HEK293 (cell line): ENCODE measurements around the gene KCNT1.

Experiments
- BCL11A ChIP-seq: fragments of 450-650 bp; formaldehyde crosslinking; IDR thresholded peaks from 2 replicates; pipeline ENCODE4 v1.5.1; 2016; ENCODE audit warnings: low read depth, missing biosample characterization, missing genetic modification characterization
- GLIS1 ChIP-seq: fragments of 450-650 bp; formaldehyde crosslinking; IDR thresholded peaks from 2 replicates; pipeline ENCODE4 v1.5.1; 2016; ENCODE audit warnings: missing biosample characterization, missing genetic modification characterization
- IKZF3 ChIP-seq: fragments of 450-650 bp; IDR thresholded peaks from 2 replicates; pipeline ENCODE4 v1.5.0; 2018; ENCODE audit warnings: missing biosample characterization, mild to moderate bottlenecking, missing genetic modification characterization, moderate library complexity
- ZBTB1 ChIP-seq: fragments of 450-650 bp; formaldehyde crosslinking; IDR thresholded peaks from 2 replicates; pipeline ENCODE4 v1.5.1; 2016; ENCODE audit warnings: missing biosample characterization, missing genetic modification characterization
- ZBTB17 ChIP-seq: fragments of 450-650 bp; formaldehyde crosslinking; IDR thresholded peaks from 2 replicates; pipeline ENCODE4 v1.5.1; 2016; ENCODE audit warnings: missing biosample characterization, missing genetic modification characterization
- ZNF155 ChIP-seq: fragments of 450-650 bp; formaldehyde crosslinking; IDR thresholded peaks from 2 replicates; pipeline ENCODE4 v1.5.1; 2016; ENCODE audit warnings: missing biosample characterization, missing genetic modification characterization
- ZNF184 ChIP-seq: fragments of 450-650 bp; IDR thresholded peaks from 2 replicates; pipeline ENCODE4 v1.5.1; 2018; ENCODE audit warnings: missing biosample characterization, mild to moderate bottlenecking, missing genetic modification characterization
- ZNF19 ChIP-seq: fragments of 450-650 bp; formaldehyde crosslinking; IDR thresholded peaks from 2 replicates; pipeline ENCODE4; 2016; ENCODE audit warnings: missing biosample characterization, missing genetic modification characterization, low read depth
- ZNF274 ChIP-seq, 2 experiments: fragments of 200-500 bp in 1 of 2; fragments of 450-650 bp in 1 of 2; sonication (Bioruptor generic) in 1 of 2; formaldehyde crosslinking in 1 of 2; IDR thresholded peaks; 2 replicates each; pipeline versions ENCODE4 v1.5.1 to v1.6.1; 2014 to 2016; ENCODE audit warnings: borderline replicate concordance in 1 of 2, inconsistent platforms in 1 of 2, low read length in 1 of 2, missing biosample characterization in 1 of 2, missing genetic modification characterization in 1 of 2
- ZNF549 ChIP-seq: fragments of 450-650 bp; IDR thresholded peaks from 2 replicates; pipeline ENCODE4 v1.5.1; 2018; ENCODE audit warnings: missing biosample characterization, missing genetic modification characterization, mild to moderate bottlenecking, inconsistent platforms, moderate library complexity
- ZNF670 ChIP-seq: fragments of 450-650 bp; formaldehyde crosslinking; IDR thresholded peaks from 2 replicates; pipeline ENCODE4 v1.5.1; 2016; ENCODE audit warnings: missing biosample characterization, missing genetic modification characterization, low read depth
- TF ChIP-seq, protein P1 (sequence below): sonication (generic); formaldehyde crosslinking; IDR thresholded peaks from 2 replicates; pipeline ENCODE4 v1.8.1; 2022; ENCODE audit warnings: mild to moderate bottlenecking, moderate library complexity, missing genetic modification reagents
- TF ChIP-seq, protein P2 (sequence below): fragments of 450-650 bp; formaldehyde crosslinking; IDR thresholded peaks from 2 replicates; pipeline ENCODE4 v1.5.1; 2016; ENCODE audit warnings: missing biosample characterization, missing genetic modification characterization
- TF ChIP-seq, protein P3 (sequence below): fragments of 450-650 bp; formaldehyde crosslinking; IDR thresholded peaks from 2 replicates; pipeline ENCODE4 v1.5.1; 2016; ENCODE audit warnings: missing biosample characterization, missing genetic modification characterization

DNA sequence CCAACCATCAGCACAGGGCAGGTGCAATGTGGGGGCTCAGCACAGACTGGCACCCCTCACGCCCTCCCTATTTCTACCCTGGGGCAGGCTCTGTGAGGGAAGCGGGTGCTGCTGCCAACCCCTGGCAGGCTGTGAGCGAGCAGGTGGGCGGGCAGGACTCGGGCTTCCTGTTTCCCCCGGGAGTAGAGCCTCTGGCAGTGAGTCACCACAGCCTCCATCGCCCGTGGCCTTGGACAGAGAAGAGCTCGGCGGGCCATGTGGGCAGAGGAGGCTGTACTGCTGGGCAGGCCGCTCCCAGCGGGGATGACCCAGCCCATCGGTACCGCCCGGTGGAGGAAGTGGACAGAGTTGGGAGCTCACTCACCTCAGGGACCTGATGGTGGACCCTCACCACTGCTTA lies 16.6 kb downstream of the KCNT1 start:
- TF ChIP-seq, protein P1, sequence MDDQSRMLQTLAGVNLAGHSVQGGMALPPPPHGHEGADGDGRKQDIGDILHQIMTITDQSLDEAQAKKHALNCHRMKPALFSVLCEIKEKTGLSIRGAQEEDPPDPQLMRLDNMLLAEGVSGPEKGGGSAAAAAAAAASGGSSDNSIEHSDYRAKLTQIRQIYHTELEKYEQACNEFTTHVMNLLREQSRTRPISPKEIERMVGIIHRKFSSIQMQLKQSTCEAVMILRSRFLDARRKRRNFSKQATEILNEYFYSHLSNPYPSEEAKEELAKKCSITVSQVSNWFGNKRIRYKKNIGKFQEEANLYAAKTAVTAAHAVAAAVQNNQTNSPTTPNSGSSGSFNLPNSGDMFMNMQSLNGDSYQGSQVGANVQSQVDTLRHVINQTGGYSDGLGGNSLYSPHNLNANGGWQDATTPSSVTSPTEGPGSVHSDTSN (CRISPR knock-in tag): no peak
- TF ChIP-seq ZBTB1 (no peak), ZBTB17 (no peak), ZNF184 (tag by site-specific recombination) (no peak), GLIS1 (tag by site-specific recombination) (no peak), ZNF155 (tag by site-specific recombination) (no peak), ZNF274 (IDR thresholded peaks at IDR 0.05; ENCODE audit: low read length) (no peak), ZNF274 (tag by site-specific recombination; IDR thresholded peaks at IDR 0.05; ENCODE audit: borderline replicate concordance) (no peak), ZNF670 (tag by site-specific recombination) (no peak), BCL11A (tag by site-specific recombination) (no peak), ZNF19 (tag by site-specific recombination) (no peak), ZNF549 (tag by site-specific recombination) (no peak), IKZF3 (tag by site-specific recombination) (no peak)
- TF ChIP-seq, protein P2, sequence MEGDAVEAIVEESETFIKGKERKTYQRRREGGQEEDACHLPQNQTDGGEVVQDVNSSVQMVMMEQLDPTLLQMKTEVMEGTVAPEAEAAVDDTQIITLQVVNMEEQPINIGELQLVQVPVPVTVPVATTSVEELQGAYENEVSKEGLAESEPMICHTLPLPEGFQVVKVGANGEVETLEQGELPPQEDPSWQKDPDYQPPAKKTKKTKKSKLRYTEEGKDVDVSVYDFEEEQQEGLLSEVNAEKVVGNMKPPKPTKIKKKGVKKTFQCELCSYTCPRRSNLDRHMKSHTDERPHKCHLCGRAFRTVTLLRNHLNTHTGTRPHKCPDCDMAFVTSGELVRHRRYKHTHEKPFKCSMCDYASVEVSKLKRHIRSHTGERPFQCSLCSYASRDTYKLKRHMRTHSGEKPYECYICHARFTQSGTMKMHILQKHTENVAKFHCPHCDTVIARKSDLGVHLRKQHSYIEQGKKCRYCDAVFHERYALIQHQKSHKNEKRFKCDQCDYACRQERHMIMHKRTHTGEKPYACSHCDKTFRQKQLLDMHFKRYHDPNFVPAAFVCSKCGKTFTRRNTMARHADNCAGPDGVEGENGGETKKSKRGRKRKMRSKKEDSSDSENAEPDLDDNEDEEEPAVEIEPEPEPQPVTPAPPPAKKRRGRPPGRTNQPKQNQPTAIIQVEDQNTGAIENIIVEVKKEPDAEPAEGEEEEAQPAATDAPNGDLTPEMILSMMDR (tag by site-specific recombination): no peak
- TF ChIP-seq, protein P3, sequence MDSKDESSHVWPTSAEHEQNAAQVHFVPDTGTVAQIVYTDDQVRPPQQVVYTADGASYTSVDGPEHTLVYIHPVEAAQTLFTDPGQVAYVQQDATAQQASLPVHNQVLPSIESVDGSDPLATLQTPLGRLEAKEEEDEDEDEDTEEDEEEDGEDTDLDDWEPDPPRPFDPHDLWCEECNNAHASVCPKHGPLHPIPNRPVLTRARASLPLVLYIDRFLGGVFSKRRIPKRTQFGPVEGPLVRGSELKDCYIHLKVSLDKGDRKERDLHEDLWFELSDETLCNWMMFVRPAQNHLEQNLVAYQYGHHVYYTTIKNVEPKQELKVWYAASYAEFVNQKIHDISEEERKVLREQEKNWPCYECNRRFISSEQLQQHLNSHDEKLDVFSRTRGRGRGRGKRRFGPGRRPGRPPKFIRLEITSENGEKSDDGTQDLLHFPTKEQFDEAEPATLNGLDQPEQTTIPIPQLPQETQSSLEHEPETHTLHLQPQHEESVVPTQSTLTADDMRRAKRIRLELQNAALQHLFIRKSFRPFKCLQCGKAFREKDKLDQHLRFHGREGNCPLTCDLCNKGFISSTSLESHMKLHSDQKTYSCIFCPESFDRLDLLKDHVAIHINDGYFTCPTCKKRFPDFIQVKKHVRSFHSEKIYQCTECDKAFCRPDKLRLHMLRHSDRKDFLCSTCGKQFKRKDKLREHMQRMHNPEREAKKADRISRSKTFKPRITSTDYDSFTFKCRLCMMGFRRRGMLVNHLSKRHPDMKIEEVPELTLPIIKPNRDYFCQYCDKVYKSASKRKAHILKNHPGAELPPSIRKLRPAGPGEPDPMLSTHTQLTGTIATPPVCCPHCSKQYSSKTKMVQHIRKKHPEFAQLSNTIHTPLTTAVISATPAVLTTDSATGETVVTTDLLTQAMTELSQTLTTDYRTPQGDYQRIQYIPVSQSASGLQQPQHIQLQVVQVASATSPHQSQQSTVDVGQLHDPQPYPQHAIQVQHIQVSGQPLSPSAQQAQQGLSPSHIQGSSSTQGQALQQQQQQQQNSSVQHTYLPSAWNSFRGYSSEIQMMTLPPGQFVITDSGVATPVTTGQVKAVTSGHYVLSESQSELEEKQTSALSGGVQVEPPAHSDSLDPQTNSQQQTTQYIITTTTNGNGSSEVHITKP (tag by site-specific recombination): no peak
